Activated naive CD4-positive, alpha-beta T cell treated with anti-CD3 and anti-CD28 coated beads, Interleukin-2, amount 50 U/mL, for 16 hours (primary cell): Measurements from ENCODE around the gene SLC9A9.
"Not testable (repeated sequence)": the region's sequence is repeated elsewhere in the genome, so short reads cannot be mapped to it uniquely, and the experiment has no call there.

Experiments
- DNase-seq: peaks from one replicate; pipeline ENCODE4 v3.0.0-alpha.2; 2020

SLC9A9 gene

GRCh38 chr3:143535994-143536784 is 312.1 kb downstream of the SLC9A9 start:
- no peak for DNase-seq

GRCh38 chr3:143533391-143533790 is 314.9 kb downstream of the SLC9A9 start:
- no peak for DNase-seq

DNA sequence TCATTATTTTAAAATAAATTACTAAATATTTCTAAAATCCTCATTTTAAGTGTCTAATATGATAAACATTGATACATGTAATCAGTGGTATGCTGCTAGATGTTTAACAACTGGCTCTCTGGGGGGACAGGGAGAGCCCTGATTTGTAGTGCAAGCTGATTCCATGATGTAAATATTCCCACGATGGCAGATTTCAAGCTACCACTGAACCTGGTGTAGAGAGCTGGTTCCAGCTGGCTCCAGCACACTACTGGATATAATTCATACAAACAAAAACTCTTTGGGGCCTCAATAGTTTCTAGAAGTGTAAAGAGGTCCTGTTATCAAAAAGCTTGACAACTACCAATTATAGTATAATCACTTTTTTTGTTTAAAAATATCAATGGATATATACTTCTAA is 316.2 kb downstream of the SLC9A9 start:
- no peak for DNase-seq

GRCh38 chr3:143531101-143531500 is 317.2 kb downstream of the SLC9A9 start:
- DNase-seq: no peak

DNA sequence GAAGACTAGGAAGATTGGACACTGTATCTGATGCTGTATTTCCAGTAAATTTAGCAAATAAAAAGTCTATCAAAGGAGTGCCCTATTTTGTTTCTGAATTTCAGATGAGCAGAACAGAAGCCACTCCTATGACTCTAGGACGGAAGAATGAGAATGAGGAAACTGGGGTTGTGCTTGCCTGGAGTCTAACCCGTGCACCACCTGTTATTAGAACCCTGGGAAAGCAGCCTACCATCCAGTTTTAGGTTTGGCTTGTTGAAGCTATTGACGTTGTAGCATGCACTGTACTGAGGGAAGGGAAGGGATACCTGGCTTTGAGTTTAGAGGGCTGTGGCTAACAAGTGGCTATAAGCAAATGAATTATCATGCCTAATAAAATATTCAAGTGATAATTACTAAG is 318.5 kb downstream of the SLC9A9 start:
- DNase-seq: no peak

- no peak for DNase-seq
Observed at GRCh38 chr3:143529018-143529478, 319.2 kb downstream of the SLC9A9 start.

DNA sequence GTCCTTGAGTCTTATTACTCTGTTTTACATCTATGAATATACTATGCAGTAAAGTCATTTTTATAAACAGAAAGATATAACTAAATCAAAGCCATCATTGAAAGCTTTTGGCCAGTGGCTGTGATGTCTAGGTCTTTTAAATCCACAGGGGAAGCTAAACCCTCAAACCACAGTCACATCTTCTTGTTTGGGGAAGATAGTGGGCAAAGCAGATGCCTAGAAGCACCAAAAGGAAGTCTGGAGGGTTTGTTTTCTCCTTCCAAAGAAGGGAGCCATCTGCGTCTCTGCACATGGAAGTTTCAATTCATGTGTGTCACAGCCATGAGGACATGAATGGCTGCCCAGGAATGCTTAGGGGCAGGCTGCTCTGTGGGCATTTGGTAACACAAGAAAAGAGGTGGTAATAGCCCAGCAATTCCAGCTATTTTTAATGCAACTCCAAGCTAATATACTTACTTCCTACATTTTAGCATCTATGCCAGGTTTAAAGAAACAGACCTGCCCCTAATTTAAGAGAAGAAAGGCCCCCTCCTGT is 322.2 kb downstream of the SLC9A9 start:
- DNase-seq: no peak

GRCh38 chr3:143525408-143525807 is 322.9 kb downstream of the SLC9A9 start:
- no peak for DNase-seq

GRCh38 chr3:143521803-143522202 is 326.5 kb downstream of the SLC9A9 start:
- no peak for DNase-seq

DNA sequence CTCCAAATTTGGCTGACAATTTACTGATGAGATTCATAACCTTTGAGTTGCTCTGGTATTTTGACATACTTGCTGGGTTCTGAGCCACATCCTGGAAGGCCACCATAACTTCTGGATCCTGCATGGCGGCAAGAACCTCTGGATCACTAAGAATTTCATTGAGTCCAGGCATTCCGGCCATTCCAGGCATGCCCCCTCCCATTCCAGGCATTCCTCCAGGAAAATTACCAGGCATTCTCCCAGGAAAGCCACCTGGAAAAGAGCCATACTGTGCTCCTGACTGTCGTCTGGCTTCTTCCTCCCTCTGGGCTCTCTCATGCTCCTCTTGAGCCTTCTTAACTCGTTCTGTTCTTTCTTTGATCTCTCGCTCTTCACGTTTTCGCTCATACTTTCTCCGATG is 331.1 kb downstream of the SLC9A9 start:
- DNase-seq: not testable (repeated sequence)

DNA sequence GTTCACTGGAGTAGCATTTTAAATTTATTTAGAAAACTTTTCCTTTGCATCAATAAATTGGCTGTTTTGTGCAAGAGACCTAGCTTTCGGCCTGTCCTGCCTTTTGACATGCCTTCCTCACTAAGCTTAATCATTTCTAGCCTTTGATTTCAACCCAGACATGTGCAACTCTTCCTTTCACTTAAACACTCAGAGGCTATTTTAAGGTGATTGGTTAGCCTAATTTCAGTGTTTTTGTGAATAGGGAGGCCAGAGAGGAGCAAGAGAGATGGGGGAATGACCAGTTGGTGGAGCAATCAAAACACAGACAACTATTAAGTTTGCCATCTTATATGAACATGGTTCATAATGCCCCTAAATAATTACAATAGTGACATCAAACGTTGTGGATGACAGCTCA is 333.4 kb downstream of the SLC9A9 start:
- DNase-seq: no peak

DNA sequence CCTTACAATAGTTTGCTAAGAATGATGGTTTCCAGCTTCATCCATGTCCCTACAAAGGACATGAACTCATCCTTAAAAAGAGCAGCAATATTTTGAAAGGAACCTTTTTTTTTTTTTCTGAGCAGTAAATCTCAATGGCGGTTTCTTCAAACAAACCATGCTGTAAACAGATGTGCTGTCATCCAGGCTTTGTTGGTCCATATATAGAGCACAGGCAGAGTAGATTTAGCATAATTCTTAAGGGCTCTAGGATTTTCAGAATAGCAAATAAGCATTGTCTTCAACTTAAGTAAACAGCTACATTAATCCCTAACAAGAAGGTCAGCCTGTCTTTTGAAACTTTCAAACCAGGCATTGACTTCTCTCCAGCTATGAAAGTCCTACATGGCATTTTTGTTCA is 334.2 kb downstream of the SLC9A9 start:
- DNase-seq: no peak

- no peak for DNase-seq
Observed at GRCh38 chr3:143511174-143511879, 336.9 kb downstream of the SLC9A9 start.

DNA sequence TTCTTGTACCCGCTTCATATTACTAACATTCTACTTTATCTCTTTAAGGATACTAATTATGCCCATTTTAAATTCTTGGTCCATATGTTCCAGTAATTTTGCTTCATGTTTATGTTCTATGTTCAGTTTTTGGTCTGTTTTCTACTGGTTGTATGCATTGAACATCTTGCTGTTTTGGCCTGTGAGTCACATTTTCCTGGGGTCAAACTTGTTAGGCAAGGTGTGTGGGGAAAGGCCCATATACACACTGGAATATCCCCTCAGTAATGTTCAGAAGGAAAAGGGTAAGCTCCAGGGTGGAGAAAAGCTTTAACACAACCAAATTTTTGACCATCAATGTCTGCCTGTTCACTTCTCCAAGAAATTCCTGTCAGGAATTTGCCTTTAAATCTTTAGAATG is 337.7 kb downstream of the SLC9A9 start:
- DNase-seq: no peak

DNA sequence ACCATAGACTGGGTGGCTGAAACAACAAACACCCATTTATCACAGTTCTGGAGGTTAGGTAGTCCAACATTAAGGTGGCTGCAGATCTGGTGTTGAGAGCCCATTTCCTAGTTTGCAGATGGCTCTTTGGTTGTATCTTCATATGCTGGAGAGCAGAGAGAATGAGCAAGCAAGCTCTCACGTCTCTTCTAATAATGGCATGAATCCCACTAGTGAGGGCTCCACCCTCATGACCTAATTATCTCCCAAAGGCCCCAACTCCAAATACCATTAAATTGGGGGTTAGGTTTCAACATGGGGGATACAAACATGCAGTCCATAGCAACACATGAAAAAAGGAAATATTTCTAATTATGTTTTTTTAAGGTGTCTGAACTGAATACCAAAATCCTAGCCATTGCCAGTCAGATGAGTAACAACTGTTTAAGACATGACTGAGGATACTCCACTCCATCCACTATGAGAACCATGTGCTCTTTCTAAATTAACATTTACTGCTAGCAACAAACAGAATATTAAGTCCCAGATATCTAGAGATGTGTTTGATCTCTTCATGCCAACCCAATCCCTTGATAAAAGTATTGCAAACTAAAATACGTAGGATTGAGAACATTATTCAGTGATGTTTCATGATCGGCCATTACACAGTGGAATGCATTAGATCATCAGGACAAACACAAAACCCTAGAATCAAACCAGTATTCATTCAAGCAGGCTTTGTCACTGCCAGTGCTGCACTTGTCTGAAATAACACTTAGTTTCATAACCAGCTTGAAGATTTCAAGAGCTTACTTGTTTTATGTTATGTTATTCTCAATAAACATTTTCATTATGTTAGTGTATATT is 340.3 kb downstream of the SLC9A9 start:
- no peak for DNase-seq

DNA sequence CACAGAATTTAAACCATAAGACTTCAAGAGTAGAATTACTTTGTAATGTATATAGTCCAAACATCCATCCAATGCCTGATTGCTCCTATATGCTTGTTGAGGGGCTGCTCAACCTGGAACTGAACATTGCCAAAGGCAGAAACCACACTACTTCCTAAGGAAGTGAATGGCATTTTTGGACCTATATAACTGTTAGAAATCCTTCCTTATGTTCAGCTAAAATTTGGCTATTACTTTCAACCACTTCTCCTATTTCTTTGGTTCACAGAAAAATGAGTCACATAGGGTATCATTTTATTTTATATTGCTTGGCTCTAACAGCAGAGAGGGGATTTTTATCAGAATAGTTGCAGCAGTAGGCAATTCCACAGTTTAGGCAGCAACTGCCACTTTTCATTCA is 342.1 kb downstream of the SLC9A9 start:
- no peak for DNase-seq

- no peak for DNase-seq
Observed at GRCh38 chr3:143503325-143503885, 344.9 kb downstream of the SLC9A9 start.

DNA sequence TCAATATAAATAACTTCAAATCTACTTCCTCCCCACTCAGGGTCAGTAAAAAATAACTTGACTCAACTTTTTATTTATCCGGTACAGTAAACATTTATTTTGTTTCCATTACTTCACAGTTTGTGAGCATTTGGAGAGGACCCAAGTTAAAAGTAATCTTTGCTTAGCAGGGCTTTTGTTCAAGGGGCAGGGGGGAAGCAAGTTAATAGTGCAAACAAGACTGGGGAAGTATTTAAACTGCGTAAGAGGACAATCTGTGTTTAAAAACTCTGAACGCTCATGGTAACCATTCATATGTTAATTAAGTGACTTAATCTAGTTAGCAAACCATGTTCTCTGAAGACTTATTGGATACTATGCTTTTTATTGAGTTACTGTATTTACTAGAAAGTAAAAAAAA is 346.2 kb downstream of the SLC9A9 start:
- DNase-seq: no peak

DNA sequence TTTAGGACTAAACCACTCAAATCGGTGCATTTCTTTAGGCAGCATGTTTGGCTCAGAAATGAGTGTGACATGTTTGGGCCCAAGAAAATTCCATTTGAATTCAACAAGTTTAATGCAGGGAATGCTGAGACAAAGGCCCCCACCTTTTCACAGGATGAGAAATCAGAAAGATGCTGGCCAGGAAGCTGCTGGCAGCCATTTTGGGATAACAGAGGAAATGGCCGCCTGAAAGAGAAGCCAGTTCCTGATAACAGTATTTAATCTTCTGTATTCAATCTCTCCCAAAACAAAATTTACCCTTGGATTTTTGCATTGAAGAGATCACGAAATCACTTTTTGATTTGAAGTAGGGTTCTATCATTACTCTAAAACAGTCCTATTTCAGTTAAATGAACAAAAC is 350.9 kb downstream of the SLC9A9 start:
- no peak for DNase-seq

GRCh38 chr3:143496191-143496590 is 352.1 kb downstream of the SLC9A9 start:
- DNase-seq: no peak

GRCh38 chr3:143495527-143495926 is 352.7 kb downstream of the SLC9A9 start:
- DNase-seq: no peak

DNA sequence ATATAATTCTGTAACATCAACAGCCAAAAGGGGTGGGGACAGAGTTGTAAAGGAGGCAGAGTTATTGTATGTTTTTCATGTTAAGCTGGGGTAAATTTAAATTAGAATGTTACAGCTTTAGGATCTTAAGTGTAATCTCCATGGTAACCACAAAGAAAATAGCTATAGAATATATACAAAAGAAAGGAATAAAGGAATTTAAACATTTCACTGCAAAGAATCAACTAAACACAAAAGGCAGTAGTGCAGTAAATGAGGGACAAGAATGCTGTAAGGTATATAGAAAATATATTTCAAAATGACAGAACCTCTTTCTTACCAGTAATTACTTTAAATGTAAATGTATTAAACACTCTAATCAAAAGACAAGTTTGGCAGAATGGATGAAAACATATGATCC is 361.7 kb downstream of the SLC9A9 start:
- no peak for DNase-seq
